ENCODE measurements around the gene SLC25A23. TPM values are rescaled to one million over a fixed set of nuclear protein-coding genes. Genes with fewer than 3 reads are reported as not detected.
"Not testable (repeated sequence)": the region's sequence is repeated elsewhere in the genome, so short reads cannot be mapped to it uniquely, and the experiment has no call there.

Gene SLC25A23
- total RNA-seq (2022), result 67.6 and 78.7 TPM in 2 replicates
- Bru-seq, nascent RNA, result percentile 53 among the genes with signal in this experiment
- percentile 71 among the genes with signal in this experiment for BruChase-seq, experiment 1, labeled RNA remaining after a 6-hour chase
- BruChase-seq, experiment 2, labeled RNA remaining after a 2-hour chase, result percentile 59 among the genes with signal in this experiment
- long read RNA-seq, transcript SLC25A23-202 (10 exons, 3,425 nt), result major isoform, 38 of 110 reads
- long read RNA-seq, partial matches to known transcripts, result 18 of 110 reads
- long read RNA-seq, other reads (novel, unspliced or antisense), result 54 of 110 reads

GRCh38 chr19:6459262-6460098 lies at the start of gene SLC25A23:
Gene SLC25A23, minus strand, starts transcription at chr19:6459792. Its CDS starts 164 bp downstream, at chr19:6459628.
- TF ChIP-seq, protein P1, sequence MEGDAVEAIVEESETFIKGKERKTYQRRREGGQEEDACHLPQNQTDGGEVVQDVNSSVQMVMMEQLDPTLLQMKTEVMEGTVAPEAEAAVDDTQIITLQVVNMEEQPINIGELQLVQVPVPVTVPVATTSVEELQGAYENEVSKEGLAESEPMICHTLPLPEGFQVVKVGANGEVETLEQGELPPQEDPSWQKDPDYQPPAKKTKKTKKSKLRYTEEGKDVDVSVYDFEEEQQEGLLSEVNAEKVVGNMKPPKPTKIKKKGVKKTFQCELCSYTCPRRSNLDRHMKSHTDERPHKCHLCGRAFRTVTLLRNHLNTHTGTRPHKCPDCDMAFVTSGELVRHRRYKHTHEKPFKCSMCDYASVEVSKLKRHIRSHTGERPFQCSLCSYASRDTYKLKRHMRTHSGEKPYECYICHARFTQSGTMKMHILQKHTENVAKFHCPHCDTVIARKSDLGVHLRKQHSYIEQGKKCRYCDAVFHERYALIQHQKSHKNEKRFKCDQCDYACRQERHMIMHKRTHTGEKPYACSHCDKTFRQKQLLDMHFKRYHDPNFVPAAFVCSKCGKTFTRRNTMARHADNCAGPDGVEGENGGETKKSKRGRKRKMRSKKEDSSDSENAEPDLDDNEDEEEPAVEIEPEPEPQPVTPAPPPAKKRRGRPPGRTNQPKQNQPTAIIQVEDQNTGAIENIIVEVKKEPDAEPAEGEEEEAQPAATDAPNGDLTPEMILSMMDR (IDR thresholded peaks at IDR 0.05; ENCODE audit: unreplicated experiment), result no peak
- intact Hi-C loops (cut with micrococcal nuclease; ENCODE audit: unreplicated experiment), result no loop called here
- H3K36me3 Mint-ChIP-seq (ENCODE audit: insufficient read depth, unreplicated experiment), result peaks cover 37% of the 10 kb centered on the region
- peaks cover 9% of the 10 kb centered on the region for H3K4me1 Mint-ChIP-seq (ENCODE audit: low read depth, unreplicated experiment)
- peak within 1 kb of the TSS; percentile 94 for H3K27ac Mint-ChIP-seq (ENCODE audit: unreplicated experiment)
- CTCF ChIA-PET, result no interaction called here
- no TSS peak for BruUV-seq (replicated peaks)
- peak; percentile 77 for DNase-seq
- H3K4me3 Mint-ChIP-seq (ENCODE audit: low read depth, unreplicated experiment), result peak within 1 kb of the TSS; percentile 88
- no peaks in the 10 kb centered on the region for H3K27me3 Mint-ChIP-seq (ENCODE audit: unreplicated experiment)
- no peaks in the 10 kb centered on the region for H3K9me3 Mint-ChIP-seq (ENCODE audit: low read depth, unreplicated experiment)

DNA sequence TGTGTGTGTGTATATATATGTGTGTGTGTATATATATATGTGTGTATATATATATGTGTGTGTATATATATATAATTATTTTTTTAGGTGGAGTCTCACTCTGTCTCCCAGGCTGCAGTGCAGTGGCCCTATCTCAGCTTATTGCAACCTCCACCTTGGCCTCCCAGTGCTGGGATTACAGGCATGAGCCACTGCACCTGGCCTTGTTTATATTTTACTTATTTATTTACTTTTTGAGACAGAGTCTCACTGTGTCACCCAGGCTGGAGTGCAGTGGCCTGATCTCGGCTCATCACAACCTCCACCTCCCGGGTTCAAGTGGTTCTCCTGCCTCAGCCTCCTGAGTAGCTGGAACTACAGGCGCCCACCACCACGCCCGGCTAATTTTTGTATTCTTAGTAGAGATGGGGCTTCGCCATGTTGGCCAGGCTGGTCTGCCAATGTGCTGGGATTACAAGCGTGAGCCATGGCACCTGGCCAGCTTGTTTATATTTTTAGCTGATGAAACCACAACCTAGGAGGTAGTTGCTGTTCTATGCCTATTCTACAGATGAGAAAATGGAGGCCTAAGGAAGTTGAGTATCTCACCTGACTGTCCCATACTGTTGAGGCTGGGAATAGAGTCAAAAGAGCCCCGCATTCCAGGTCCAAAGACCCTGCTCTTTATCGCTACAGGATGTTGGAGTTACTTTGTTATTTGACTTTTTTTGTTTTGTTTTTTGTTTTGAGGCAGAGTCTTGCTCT lies 48.6 kb upstream of the SLC25A23 start:
- DNase-seq; H3K4me1 Mint-ChIP-seq (ENCODE audit: low read depth, unreplicated experiment); H3K4me3 Mint-ChIP-seq (ENCODE audit: low read depth, unreplicated experiment); intact Hi-C loops (cut with micrococcal nuclease; ENCODE audit: unreplicated experiment); H3K27ac Mint-ChIP-seq (ENCODE audit: unreplicated experiment); BruUV-seq (replicated peaks); H3K27me3 Mint-ChIP-seq (ENCODE audit: unreplicated experiment); H3K9me3 Mint-ChIP-seq (ENCODE audit: low read depth, unreplicated experiment); H3K36me3 Mint-ChIP-seq (ENCODE audit: insufficient read depth, unreplicated experiment): not testable (repeated sequence)
- CTCF ChIA-PET, result interaction anchor here (0.6 kb wide), 1 partner anchor 26 kb away, joined by 6 read pairs; no protein-coding TSS in a partner anchor

GRCh38 chr19:6503407-6504201 lies 44.0 kb upstream of the SLC25A23 start:
- no peak overlapping the region for H3K4me3 Mint-ChIP-seq (ENCODE audit: low read depth, unreplicated experiment)
- CTCF ChIA-PET, result no interaction called here
- DNase-seq, result no peak
- H3K36me3 Mint-ChIP-seq (ENCODE audit: insufficient read depth, unreplicated experiment), result peaks cover 4% of the 10 kb centered on the region
- H3K4me1 Mint-ChIP-seq (ENCODE audit: low read depth, unreplicated experiment), result no peaks in the 10 kb centered on the region
- TF ChIP-seq, protein P1 (IDR thresholded peaks at IDR 0.05; ENCODE audit: unreplicated experiment), result no peak
- no peaks in the 10 kb centered on the region for H3K9me3 Mint-ChIP-seq (ENCODE audit: low read depth, unreplicated experiment)
- intact Hi-C loops (cut with micrococcal nuclease; ENCODE audit: unreplicated experiment), result no loop called here
- no TSS peak for BruUV-seq (replicated peaks)
- no peak overlapping the region for H3K27ac Mint-ChIP-seq (ENCODE audit: unreplicated experiment)
- H3K27me3 Mint-ChIP-seq (ENCODE audit: unreplicated experiment), result peaks cover 29% of the 10 kb centered on the region

DNA sequence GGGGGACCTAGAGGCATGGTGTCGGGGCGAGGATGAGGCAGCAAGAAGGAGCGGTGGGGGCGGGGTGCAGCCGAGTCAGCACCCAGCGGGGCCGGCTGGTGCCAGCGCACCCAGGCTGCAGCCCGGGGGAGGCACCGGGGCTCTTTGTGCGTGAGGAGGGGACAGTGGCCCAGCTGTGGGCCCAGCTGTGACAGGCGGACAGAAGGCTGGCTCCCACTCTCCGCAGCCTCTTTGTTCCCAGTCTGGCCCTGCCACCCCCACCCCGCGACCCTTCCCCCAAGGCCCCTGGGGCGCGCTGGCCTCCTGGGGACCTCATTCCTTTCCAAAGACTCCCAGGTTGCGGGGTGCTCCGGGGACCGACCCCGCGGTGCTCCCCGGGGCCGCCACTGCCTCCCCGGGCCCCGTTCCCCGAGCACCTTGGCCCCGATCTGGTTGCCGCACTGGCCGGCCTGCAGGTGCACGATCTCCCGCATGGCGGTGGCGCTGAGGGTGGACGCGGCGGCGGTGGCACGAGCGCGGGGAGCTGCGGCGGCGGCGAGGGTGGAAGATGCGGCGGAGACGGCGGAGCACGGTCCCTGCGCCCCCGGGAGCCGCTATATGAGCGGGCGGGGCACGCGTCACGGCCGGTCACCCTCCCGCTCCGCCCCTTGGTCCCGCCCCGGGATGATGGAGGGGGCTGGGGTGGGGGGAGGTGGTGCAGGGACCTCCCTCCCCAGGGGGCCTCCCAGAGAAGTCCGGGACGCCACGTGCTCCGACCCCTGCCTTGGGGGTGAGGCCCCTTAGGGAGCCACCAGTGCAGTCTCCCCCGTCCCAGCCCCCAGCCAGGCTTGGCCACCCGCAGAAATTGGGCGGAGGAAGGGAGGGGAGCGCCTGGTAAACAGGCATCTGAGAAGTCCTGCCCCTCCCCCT lies 42.4 kb upstream of the SLC25A23 start, which contains the start of gene TUBB4A:
TSS of gene TUBB4A (minus strand) at position 570 of the 909 bp plus-strand sequence. CDS start at position 473, 97 bp downstream.
- Mint-ChIP-seq H3K4me3 (ENCODE audit: low read depth, unreplicated experiment) (peak within 1 kb of the TSS; percentile 45), H3K4me1 (ENCODE audit: low read depth, unreplicated experiment) (no peaks in the 10 kb centered on the region), H3K36me3 (ENCODE audit: insufficient read depth, unreplicated experiment) (peaks cover 4% of the 10 kb centered on the region), H3K27ac (ENCODE audit: unreplicated experiment) (no peak within 1 kb of the TSS), H3K9me3 (ENCODE audit: low read depth, unreplicated experiment) (no peaks in the 10 kb centered on the region), H3K27me3 (ENCODE audit: unreplicated experiment) (peaks cover 33% of the 10 kb centered on the region)
- intact Hi-C loops (cut with micrococcal nuclease; ENCODE audit: unreplicated experiment), result no loop called here
- BruUV-seq (replicated peaks), result no TSS peak
- TF ChIP-seq, protein P1 (IDR thresholded peaks at IDR 0.05; ENCODE audit: unreplicated experiment), result no peak
- CTCF ChIA-PET, result interaction anchor here (0.6 kb wide), 1 partner anchor 41 kb away, joined by 4 read pairs; no protein-coding TSS in a partner anchor
- peak; percentile 16 for DNase-seq

All from Calu3 (cell line).